ENCODE results near the gene MAP4. TPM values are rescaled to one million over a fixed set of nuclear protein-coding genes. Genes with fewer than 3 reads are reported as not detected.
"Not testable (repeated sequence)": the region's sequence is repeated elsewhere in the genome, so short reads cannot be mapped to it uniquely, and the experiment has no call there.

Gene MAP4
- total RNA-seq, 1 experiment from 2014 or later, result 88.0 TPM

DNA sequence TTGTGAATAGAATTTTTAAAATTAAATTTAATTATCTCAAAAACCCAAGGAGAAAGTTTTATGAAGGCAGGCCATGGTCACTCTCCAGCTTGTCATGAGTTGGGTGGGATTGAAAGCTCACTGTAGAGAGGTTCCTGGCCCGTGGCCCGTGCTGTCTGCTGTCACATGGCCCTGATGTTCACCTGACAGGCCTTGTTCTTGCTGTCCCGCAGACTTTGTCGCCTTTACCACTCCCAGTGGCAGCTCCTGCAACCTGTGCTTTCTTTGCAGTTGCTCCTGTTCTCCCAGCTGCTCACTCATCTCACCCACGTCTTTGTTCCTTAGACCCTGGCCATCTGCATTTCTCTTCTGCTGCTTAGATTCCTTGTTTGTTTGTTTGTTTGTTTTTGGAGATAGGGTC, 177.7 kb downstream of the MAP4 start:
- Histone ChIP-seq H3K4me3 (no peak overlapping the region), H3K4me1 (replicated peaks) (no peaks in the 10 kb centered on the region), H3K9me3 (replicated peaks) (no peaks in the 10 kb centered on the region), H3K36me3 (peaks cover 82% of the 10 kb centered on the region), H3K27me3 (replicated peaks) (no peaks in the 10 kb centered on the region), H3K27ac (no peak overlapping the region)
- no peak for DNase-seq (ENCODE audit: low read depth in 1 of 2, low spot score in 2 of 2)

DNA sequence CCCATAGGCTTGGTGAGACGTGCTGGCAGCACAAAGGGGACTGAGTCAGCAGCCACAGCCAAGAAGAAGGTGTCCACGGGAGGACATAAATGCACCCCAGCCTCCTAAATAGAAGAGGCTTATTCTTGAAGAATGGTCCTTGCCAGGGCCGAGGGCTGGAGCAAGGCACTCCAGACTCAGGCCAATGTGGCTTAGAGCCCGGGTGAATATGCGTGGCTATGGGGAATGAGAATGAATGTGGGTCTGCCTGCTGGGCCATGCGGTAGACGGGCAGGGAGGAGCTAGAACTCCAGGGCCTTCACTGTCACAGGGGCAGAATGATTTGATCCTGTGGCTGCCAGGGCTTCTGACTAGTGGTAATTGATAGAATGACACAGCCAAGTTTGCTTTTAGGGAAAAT, 179.2 kb downstream of the MAP4 start:
- Histone ChIP-seq H3K27ac (no peak overlapping the region), H3K27me3 (replicated peaks) (no peaks in the 10 kb centered on the region), H3K9me3 (replicated peaks) (no peaks in the 10 kb centered on the region), H3K4me1 (replicated peaks) (no peaks in the 10 kb centered on the region), H3K36me3 (peaks cover 81% of the 10 kb centered on the region), H3K4me3 (no peak overlapping the region)
- no peak for DNase-seq (ENCODE audit: low read depth in 1 of 2, low spot score in 2 of 2)

DNA sequence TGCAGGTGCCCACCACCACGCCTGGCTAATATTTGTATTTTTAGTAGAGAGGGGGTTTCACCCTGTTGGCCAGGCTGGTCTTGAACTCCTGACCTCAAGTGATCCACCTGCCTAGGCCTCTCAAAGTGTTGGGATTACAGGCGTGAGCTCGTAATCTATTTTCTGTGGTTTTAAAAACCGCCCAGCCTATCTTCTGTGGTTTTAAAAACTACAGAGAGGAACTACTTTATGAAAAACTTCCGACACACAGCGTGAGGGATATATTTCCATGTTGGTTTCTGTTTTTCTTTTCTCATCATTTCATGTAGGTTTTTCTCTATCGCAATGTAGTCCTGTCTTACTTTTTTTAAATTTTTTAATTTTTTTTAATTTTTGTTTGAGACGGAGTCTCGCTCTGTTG, 186.7 kb downstream of the MAP4 start:
- DNase-seq (ENCODE audit: low read depth in 1 of 2, low spot score in 2 of 2); H3K27ac ChIP-seq; H3K9me3 ChIP-seq (replicated peaks); H3K27me3 ChIP-seq (replicated peaks); H3K4me3 ChIP-seq: not testable (repeated sequence)
- Histone ChIP-seq H3K4me1 (replicated peaks) (peaks cover 15% of the 10 kb centered on the region), H3K36me3 (peaks cover 72% of the 10 kb centered on the region)

DNA sequence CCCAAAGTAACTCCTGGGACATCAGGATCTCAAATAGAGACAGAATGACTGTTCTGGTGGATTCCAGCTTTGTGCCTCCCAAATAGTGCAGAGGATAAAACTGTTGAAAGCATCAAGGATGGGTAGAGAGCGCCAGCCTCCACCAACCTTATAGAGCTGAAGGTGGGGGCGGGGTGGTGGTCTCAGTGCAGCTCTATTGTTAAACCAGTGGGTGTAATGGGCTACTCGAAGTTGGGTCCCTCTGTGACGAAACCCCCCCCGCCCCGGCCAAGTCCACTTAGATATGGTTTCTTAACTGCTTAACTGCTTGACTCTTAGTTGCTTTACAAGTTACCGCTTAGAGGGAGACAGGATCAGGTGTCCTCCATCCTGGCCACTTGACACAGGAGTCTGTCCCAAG, 190.6 kb downstream of the MAP4 start:
- no peak for DNase-seq (ENCODE audit: low read depth in 1 of 2, low spot score in 2 of 2)
- no peaks in the 10 kb centered on the region for H3K9me3 ChIP-seq (replicated peaks)
- peaks cover 50% of the 10 kb centered on the region for H3K36me3 ChIP-seq
- no peaks in the 10 kb centered on the region for H3K27me3 ChIP-seq (replicated peaks)
- H3K4me1 ChIP-seq (replicated peaks), result peaks cover 20% of the 10 kb centered on the region
- peak overlapping the region; percentile 96 for H3K4me3 ChIP-seq
- H3K27ac ChIP-seq, result no peak overlapping the region

DNA sequence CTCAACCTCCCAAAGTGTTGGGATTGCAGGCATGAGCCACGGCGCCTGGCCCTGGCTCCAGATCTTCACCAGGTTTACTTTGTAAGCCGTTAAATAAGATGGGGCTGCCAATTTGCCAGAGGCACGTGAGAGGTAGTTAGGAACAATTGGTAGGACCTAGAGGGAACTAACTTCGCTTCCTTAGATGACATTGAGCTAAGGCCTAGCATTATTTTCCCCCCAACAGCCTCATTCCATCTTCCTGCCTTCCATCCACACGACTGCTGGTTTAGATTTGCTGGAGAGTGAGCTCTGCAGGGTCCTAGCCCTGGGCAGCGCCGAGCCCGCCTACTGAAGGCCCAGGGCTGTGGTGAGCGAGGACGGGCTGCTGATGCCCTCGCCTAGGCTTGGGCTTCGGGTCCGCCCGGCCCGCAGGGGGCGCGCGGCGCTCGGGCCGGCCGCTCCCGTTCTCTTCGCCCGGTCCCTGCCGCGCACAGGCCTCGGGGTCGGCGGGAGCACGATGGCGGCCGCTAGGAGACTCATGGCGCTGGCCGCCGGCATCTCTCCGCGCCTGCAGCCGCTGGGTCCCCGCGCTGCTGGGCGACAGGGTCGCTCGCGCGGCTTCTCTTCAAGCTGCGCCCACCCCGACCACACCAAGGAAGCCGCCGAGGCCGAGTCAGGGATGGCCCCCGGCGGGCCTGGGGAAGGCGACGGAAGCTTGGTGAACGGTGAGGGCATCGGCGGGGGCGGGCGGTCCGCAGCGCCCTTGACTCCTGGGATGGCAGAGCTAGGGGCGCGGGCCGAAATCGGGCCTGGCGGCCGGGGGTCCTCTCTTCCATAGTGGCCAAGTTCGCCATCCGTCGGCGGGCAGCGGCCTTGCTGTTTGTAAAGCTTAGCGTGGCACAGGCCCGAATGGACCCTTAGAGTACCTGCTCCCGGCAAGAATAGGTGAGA, 191.4 kb downstream of the MAP4 start:
- peaks cover 20% of the 10 kb centered on the region for H3K4me1 ChIP-seq (replicated peaks)
- H3K4me3 ChIP-seq, result peak overlapping the region; percentile 96
- H3K27ac ChIP-seq, result peak overlapping the region; percentile 69
- DNase-seq (ENCODE audit: low read depth in 1 of 2, low spot score in 2 of 2), result peak; percentile 76 to 79
- H3K36me3 ChIP-seq, result peaks cover 46% of the 10 kb centered on the region
- no peaks in the 10 kb centered on the region for H3K27me3 ChIP-seq (replicated peaks)
- no peaks in the 10 kb centered on the region for H3K9me3 ChIP-seq (replicated peaks)

DNA sequence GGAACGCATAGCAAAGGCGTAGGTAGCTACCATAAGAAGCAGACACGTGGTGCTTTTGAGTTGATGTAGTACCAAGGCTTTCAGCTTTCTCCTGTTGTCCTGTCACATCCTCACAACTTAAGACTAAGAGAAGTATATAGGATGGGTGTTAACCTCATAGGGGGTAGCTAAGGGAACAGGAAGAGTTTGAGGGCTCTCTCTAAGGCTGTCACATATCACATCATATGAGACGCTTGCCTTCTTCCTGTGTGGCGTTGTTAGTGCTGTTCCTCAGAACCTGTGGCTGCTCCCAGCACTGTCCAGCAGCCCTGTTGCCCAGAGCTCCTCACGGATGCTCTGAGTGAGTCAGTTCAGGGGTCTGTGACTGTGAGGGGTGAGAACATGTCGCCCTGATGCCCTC, 198.6 kb downstream of the MAP4 start:
- H3K9me3 ChIP-seq (replicated peaks), result no peaks in the 10 kb centered on the region
- peaks cover 18% of the 10 kb centered on the region for H3K36me3 ChIP-seq
- DNase-seq (ENCODE audit: low read depth in 1 of 2, low spot score in 2 of 2), result no peak
- no peak overlapping the region for H3K27ac ChIP-seq
- H3K27me3 ChIP-seq (replicated peaks), result no peaks in the 10 kb centered on the region
- no peak overlapping the region for H3K4me3 ChIP-seq
- H3K4me1 ChIP-seq (replicated peaks), result no peaks in the 10 kb centered on the region

DNA sequence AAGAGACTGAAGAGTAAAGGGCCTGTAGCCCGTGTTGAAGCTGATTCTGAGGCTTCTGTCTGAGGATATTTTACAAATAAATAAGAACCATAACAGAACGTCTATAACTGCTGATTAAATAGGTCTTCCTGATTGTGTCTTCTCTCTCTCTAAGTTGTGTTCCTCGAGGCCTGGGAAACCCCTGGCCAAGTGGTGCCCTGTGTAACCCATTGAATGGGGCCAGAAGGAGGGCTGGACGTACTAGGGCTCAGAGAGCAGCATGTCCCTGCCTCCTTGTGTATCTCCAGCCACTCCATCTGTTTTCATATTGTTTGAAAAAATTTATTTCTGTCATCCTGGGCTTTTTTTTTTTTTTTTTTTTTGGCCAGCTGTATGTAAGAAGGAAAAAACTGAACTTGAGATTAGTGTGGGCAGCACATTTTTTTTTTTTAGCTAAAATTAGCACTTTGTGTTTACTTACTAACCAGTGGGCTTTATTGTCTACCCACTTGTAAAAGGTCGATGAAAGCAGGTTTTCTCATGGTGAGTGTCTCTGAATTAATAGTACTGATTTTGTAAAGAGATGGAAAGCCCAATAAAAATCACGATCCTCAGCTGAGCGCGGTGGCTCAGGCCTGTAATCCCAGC, 202.6 kb downstream of the MAP4 start:
- no peaks in the 10 kb centered on the region for H3K9me3 ChIP-seq (replicated peaks)

DNA sequence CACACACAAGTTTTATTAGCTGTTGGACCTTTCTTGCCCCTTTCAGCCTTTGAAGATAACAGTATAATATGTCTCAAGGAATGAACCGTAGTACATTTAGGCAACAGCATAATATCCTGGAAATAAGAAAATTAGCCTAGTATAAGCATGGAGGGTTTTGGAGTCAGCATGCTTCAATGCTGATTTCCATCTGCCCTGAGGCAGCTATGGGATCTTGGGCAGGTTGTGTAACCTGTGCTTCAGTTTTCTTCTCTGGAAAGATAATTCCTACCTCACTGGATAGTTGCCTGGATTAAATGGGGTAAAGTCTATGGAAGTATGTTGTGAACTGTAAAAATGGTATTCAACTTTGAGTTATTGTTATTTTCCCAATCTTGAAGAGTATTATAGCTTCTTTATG, 211.6 kb downstream of the MAP4 start:
- no peak for DNase-seq (ENCODE audit: low read depth in 1 of 2, low spot score in 2 of 2)
- peaks cover 13% of the 10 kb centered on the region for H3K4me1 ChIP-seq (replicated peaks)
- peaks cover 11% of the 10 kb centered on the region for H3K36me3 ChIP-seq
- H3K27me3 ChIP-seq (replicated peaks), result no peaks in the 10 kb centered on the region
- no peaks in the 10 kb centered on the region for H3K9me3 ChIP-seq (replicated peaks)
- H3K27ac ChIP-seq, result no peak overlapping the region
- no peak overlapping the region for H3K4me3 ChIP-seq

More for the DNA sequence above, 202.6 kb downstream of the MAP4 start:
- H3K4me1 ChIP-seq (replicated peaks), result no peaks in the 10 kb centered on the region
- H3K27me3 ChIP-seq (replicated peaks), result no peaks in the 10 kb centered on the region
- H3K36me3 ChIP-seq, result peaks cover 32% of the 10 kb centered on the region
- no peak overlapping the region for H3K27ac ChIP-seq
- DNase-seq (ENCODE audit: low read depth in 1 of 2, low spot score in 2 of 2), result no peak
- H3K4me3 ChIP-seq, result no peak overlapping the region

DNA sequence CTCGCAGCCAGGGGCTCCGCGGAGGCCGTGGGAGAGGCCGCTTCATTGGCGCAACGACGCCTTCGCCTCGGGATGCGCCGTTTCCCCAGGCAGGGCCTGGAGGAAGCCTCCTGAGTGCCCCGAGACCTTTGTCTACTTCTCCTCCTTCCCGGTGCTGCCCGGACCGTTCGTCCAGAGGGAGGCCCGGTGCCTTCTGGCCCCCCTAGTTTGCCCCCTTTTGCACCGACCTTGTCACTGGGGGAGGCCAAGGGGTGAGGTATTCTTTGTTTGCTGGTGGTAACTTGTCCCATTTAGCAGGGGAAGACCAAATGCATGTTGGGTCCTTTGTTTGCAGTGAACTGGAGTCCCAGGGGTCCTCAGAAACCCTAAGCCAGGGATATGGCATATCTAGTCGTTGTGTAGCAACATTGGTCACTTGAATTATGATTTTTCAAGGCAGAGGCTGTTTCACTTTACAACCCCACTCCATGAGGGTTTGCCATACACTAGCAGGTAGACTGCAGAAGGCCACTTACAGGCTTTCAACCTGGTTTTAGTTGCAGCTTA, 212.7 kb downstream of the MAP4 start:
- Histone ChIP-seq H3K9me3 (replicated peaks) (no peaks in the 10 kb centered on the region), H3K4me3 (peak overlapping the region; percentile 74), H3K27ac (peak overlapping the region; percentile 97), H3K36me3 (peaks cover 11% of the 10 kb centered on the region; the same call in 1 of the 2 replicates), H3K27me3 (replicated peaks) (no peaks in the 10 kb centered on the region), H3K4me1 (replicated peaks) (peaks cover 13% of the 10 kb centered on the region)
- no peak for DNase-seq (ENCODE audit: low read depth in 1 of 2, low spot score in 2 of 2)

DNA sequence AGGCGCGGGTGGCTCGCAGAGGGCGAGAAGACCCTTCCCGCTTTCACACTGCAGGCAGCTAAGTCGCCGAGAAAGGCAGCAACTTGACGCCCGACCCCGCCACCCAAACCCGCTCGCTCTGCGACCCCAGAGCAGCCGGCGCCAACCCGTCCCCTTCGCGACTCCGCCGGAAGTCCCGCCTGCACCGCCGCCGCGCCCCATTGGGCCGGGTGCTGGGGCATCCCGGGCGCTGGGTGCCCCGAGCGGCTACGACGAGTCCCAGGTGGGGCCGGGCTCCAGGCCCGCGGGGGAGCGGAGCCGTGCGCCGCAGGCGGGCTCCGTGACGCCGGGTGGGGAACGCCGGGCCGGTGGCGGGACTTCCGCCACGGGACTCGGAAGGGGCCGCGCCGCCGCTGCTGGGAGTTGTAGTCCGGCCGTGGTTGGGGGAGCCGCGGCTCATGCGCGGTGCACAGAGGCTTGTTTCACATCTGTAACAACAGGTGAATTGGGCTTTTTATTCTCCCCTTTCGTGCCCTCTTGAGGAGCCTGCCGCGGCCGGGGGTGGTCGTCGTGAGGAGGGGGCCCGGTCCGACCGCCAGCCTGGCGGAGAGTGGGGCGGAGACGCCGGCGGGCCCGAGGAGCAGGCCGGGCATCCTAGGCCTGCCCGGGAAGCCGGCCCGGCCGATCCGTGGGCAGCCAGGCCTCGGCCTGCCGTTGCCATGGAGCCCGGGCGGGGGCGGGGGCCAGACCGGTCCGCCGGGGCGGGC, 213.3 kb downstream of the MAP4 start, which contains the start of gene DHX30:
DHX30 (plus strand) TSS at position 405 of the 746 bp plus-strand sequence. CDS start 7,546 bp downstream, outside the sequence.
- H3K36me3 ChIP-seq, result peaks cover 11% of the 10 kb centered on the region; the same call in 1 of the 2 replicates
- peak; percentile 79 to 86 for DNase-seq (ENCODE audit: low read depth in 1 of 2, low spot score in 2 of 2)
- H3K4me1 ChIP-seq (replicated peaks), result peaks cover 13% of the 10 kb centered on the region
- peak within 1 kb of the TSS; percentile 97 for H3K27ac ChIP-seq
- H3K27me3 ChIP-seq (replicated peaks), result no peaks in the 10 kb centered on the region
- H3K4me3 ChIP-seq, result peak within 1 kb of the TSS; percentile 74
- no peaks in the 10 kb centered on the region for H3K9me3 ChIP-seq (replicated peaks)

Other genes starting within 250 kb of the MAP4 start
- gene SMARCC1, start 234.5 kb downstream of the MAP4 start, total RNA-seq (2014; rRNA removed; shearing (Covaris generic)), result 34.6 and 37.9 TPM in 2 replicates
- 45.0 and 70.6 TPM in 2 replicates for gene DHX30, start 213.3 kb downstream of the MAP4 start, total RNA-seq (2014; rRNA removed; shearing (Covaris generic))
- gene CDC25A, start 172.0 kb upstream of the MAP4 start, total RNA-seq (2014; rRNA removed; shearing (Covaris generic)), result 29.1 and 36.0 TPM in 2 replicates
- gene CAMP, start 207.1 kb upstream of the MAP4 start, total RNA-seq (2014; rRNA removed; shearing (Covaris generic)), result not detected in 2 replicates
- gene ZNF589, start 224.7 kb upstream of the MAP4 start, total RNA-seq (2014; rRNA removed; shearing (Covaris generic)), result 0.75 and 2.4 TPM in 2 replicates